Measurements from ENCODE around the gene SEC14L6.

SEC14L6 gene

DNA sequence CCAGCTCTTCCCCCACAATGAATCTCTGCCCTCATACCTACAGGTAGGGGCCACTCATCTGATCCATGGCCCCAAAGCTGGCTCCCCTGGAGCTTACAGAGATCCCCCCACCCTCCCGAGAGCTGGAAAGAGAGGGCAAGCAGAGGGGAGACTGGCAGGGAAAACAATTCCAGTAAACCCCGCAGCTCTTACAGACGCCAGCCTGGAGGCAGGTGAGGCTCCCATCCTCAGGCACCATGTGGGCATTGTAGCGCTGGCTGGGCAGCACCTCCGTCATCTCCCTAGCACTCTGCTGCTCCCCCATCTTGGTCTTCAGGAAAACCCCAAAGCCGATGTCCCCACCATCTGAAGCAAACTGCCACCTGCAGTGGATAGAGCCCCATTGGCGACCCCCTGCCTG, 55.2 kb downstream of the SEC14L6 start:
- no peak for DNase-seq

DNA sequence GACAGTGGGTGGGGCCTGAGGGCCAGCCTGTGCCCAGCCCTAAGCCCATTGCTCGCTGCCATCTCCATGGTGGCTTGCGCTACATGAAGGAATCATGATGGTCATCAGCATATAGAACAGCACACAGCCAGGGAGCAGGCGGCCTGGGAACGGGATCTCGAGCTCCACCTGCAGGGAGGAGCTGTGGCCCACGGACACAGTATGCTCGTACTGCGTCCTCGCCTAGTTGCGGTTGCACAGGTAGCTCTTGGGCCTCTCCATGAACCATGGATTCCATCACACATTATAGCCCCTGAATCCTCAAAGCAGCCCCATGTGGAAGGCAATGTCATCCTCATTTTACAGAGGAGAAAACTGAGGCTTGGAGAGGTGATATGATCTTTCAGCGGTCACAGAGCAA, 56.1 kb downstream of the SEC14L6 start:
- no peak for DNase-seq

DNA sequence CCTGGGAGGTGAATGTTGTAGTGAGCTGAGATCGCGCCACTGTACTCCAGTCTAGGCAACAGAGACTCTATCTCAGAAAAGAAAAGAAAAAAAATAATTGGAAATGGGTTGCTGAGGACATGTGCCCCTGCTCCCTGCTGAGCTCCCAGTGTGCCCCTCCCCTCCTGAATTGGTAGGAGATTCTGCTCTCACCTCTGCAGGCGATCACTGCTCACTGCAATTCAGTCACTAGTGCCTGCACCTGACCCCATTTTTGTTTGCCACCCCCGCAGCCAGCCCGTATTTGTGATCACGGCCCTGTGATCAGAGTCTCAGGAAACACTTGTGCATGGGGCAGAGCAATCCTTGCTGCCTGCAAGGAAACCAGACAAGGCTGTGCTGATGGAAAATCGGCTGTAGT, 58.4 kb downstream of the SEC14L6 start:
- no peak for DNase-seq

DNA sequence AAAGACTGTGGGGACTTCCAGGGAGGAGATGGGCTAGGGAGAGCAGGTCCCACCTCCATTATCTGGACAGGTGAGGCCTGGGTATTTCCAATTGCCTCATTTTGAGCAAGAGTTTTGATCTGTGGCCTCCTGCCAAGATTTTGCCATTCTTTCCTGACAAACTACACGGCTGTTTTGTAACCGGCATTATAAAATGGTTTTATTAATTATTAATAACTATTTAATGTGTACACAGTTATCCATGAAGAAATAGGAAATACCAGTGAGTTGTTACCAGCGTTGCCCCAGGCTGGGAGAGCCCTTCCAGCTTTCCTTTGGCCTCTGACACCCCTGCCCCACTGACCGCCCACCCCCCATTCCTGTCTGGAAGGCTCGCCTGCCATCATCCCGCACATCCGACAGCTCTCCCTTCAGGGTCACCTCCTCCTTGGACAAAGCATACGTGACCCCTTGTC, 59.9 kb downstream of the SEC14L6 start:
- no peak for DNase-seq

DNA sequence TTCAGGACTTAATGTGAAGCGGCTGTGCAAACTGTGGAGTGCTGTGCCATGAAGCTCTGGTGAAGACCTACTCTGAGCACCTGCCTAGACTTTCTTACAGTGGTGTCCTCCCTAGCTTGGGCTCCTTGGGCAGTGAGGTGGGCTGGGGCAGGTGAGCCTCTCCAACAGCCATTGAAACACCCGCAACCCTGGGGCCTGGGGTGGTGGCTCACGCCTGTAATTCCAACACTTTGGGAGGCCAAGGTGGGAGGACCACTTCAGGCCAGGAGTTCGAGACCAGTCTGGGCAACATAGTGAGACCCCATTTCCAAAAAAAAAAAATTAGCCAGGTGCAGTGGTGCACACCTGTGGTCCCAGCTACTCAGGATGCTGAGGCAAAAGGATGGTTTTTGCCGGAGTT, 60.4 kb downstream of the SEC14L6 start:
- DNase-seq: no peak

DNA sequence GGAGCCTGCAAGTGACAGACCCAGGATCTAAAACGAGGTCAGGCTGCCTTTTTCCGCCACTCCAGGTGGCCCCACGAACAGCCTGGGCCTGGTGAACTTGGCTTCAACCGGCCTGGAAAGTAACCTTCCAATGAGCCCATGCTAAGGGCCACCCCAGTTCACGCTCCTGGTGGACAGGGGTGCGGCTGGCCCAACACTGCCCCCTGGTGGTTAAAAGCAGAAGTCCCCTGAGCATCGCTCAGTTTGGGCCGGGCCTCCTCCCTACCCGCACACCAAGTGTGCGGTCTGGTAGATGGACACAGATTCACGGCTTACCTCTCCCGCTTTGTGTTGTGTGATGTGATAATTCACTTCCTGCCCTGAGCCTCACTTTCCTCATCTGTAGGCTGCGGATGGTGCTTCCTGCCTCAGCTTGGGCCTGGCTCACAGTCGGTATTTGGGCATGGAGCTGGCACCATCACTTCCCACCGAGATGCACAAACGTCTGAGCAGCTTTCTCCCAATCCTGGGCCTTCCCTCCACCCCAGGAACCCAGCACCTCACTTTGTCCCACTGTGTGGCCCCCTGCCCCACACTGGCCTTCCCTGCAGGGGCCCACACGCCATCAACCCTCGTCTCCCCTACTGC, 61.1 kb downstream of the SEC14L6 start:
- DNase-seq: peak; percentile 81

DNA sequence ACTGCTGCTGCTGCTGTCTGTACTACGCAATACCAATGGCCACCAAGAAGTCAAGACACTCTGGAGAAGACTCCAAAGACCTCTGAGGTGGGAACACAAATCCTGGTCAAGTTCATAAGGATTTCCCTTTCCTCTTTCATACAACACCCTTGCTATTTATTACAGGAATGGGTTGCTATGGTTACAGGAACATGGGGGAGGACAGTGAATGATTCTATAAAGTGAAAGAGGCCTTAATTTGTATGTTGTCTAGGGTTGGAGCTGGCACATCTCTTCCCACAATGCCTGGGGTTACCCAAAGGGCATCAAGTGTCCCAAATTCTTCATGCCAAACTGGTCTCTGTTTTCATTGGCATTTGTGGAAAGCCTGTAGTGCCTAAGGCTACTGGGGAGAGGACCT, 63.4 kb downstream of the SEC14L6 start:
- no peak for DNase-seq

DNA sequence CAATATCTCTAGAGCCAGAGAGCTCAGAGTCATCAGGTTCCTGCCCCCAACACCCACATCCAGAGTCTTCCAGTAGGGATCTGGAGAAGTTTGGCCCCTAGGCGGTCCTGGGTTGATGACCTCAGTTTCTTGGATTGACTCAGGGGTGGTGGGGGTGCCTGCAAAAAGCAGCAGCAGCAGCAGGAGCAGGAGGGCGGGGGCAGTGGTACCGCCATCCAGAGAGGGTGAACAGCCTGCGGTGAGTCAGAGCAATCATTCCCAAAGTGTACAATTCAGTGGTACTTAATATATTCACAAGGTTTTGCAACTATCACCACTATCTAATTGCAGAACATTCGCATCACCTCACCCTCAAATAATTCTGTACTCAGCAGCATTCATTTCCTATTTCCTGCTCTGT, 64.8 kb downstream of the SEC14L6 start:
- no peak for DNase-seq

DNA sequence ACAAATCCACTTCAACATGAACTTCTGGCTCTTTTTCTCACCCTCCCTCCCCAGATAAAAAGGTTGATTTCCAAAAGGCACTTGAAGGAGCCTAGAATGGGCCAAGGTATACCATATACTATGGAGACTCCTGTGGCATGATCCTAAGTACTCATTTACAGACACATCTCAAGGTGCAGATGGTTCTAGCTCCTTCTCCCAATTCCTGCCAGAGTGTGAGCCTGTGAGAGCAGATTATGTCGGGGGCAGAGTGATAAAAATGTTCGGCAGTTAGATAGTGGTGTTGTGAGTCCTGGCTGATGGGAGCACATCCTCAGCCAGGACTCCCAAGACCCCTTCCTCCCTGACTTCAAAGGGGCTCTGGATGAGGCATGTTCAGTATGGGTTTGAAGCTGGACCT, 66.6 kb downstream of the SEC14L6 start:
- no peak for DNase-seq

DNA sequence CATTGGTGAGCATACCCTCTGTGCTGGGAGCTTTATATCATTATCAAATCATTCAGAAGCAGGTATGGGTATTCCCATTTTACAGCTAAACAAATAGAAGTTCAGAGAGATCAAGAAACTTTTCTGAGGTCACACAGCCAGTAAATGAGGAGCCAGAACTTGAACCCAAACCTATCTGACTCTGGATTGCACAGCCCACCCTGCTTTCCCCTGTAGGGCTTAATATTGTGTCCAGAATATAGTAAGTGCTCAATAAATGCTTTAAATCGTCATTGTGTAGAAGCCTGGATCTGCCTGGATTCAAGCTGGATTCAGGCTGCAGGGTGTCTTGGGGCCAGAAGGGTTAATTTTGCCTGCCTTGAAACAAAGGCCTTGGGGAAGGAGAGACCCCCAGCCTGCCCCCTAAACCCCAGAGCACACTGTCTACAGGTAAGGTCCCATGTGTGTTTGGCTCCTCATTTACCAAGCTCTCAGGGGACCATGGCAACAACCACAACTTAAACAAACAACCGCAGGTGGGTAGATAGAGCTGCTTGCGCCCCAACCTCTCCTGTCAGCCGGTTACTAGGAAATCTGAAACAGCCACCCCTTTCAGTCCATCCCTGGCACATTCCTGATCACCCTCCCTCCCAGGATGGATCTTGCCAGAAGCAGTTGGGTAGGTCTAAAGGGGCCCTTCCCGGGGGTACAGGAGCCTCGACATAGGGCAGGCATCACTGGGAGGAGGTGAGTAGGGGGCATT, 71.7 kb downstream of the SEC14L6 start:
- no peak for DNase-seq

DNA sequence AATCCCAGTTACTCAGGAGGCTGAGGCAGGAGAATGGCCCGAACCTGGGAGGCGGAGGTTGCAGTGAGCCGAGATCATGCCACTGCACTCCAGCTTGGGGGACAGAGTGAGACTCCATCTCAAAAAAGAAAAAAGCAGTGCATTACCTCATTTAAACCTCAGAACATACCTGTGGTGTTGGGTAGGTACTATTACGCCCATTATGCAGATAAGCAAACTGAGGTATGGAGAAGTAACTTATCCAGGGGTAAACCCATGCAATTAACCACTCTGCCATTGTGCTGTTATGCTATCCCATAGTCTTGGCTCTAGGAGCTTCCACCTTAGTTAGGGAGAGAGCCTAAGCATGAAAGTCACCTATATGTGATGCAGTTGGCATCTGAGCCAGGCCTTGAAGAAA, 72.4 kb downstream of the SEC14L6 start:
- DNase-seq: no peak

DNA sequence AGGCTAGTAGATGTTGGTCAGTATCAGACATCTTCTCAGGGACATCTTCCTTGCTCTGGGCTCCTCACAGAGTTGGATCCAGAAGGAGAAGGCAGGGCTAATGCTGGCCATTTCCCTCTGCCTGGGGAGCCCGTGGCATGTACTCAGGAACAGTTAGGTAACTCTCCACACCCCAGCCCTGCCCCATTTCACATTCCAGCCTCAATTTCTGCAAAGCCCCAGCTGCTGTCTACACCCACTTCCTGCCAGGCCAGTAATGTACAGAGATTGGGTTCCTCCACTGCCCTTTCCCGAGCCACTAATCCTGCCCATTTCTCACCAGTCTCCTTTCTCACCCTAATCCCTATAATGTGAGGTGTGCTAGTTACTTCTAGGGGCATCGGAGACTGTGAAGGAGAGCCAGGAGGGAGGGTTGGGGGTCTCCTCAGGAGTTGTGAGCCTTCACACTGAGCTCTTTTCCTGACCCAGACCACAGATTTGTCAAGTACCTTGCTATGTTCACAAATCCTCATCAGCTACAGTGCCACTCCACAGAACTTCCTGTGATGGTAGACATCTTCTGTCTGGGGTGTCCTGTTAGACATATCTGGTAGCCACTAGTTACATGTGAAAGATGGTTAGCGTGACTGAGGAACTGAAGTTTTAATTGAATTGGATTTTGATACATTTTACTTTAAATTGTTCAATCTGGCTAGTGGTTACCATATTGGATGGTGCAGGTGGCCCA, 73.4 kb downstream of the SEC14L6 start:
- DNase-seq: no peak

All from stimulated activated CD4-positive, alpha-beta T cell treated with anti-CD3 and anti-CD28 coated beads, Interleukin-4, amount 100 ng/mL, for 24 hours (primary cell).